Keratinocyte (primary cell): ENCODE data around the gene C17orf114.
A peak's percentile ranks its signal among the peaks of the same experiment; 100 is the strongest.

ENCODE experiments used
- DNase-seq: peaks from one replicate; pipeline ENCODE4 v3.0.0-alpha.2; 2011; ENCODE audit warnings: low read depth, missing footprints, low spot score
- FAIRE-seq: peaks from 2 replicates; lab custom pipeline; 2011; peaks lifted over from hg19 to GRCh38; lab: Jason Lieb, UNC
- H2AFZ ChIP-seq: 2 replicates; pipeline ENCODE4 v1.6.0; 2012; ENCODE audit warnings: low read length, control low read depth, inconsistent platforms; ENCODE audit not compliant: control insufficient read depth
- H3K27ac ChIP-seq: 2 replicates; pipeline ENCODE4 v1.5.1; 2011; ENCODE audit warnings: low read length; ENCODE audit not compliant: control insufficient read depth, insufficient read depth
- H3K27me3 ChIP-seq: 3 replicates; pipeline ENCODE4 v1.6.0; 2011; ENCODE audit warnings: low read length; ENCODE audit not compliant: control insufficient read depth, insufficient read depth; ENCODE audit errors: extremely low read depth
- H3K36me3 ChIP-seq, 2 experiments: 2 replicates in 1 of 2; 3 replicates in 1 of 2; pipeline ENCODE4 v1.5.1; 2011; ENCODE audit warnings: low read length in 2 of 2, mild to moderate bottlenecking in 1 of 2; ENCODE audit not compliant: control insufficient read depth in 2 of 2, insufficient read depth in 2 of 2; ENCODE audit errors: extremely low read depth in 1 of 2
- H3K4me1 ChIP-seq: 3 replicates; pipeline ENCODE4 v1.5.1; 2011; ENCODE audit warnings: low read length; ENCODE audit not compliant: control insufficient read depth, insufficient read depth; ENCODE audit errors: extremely low read depth
- H3K4me2 ChIP-seq: 3 replicates; pipeline ENCODE4 v1.6.0; 2011; ENCODE audit warnings: low read depth, low read length; ENCODE audit not compliant: control insufficient read depth, insufficient read depth; ENCODE audit errors: extremely low read depth
- H3K4me3 ChIP-seq, 3 experiments: fragments of 200-600 bp in 1 of 3; sonication (generic) in 1 of 3; 2 replicates in 2 of 3; 3 replicates in 1 of 3; pipeline ENCODE4 v1.5.1; 2011 to 2016; ENCODE audit warnings: low read length in 3 of 3, mild to moderate bottlenecking in 3 of 3, control low read depth in 2 of 3, inconsistent platforms in 1 of 3, low read depth in 1 of 3, mixed read lengths in 1 of 3, mixed run types in 1 of 3, moderate library complexity in 1 of 3; ENCODE audit not compliant: control insufficient read depth in 2 of 3, insufficient read depth in 2 of 3; ENCODE audit errors: extremely low read depth in 1 of 3
- H3K79me2 ChIP-seq: 2 replicates; pipeline ENCODE4 v1.6.0; 2012; ENCODE audit warnings: low read length; ENCODE audit not compliant: control insufficient read depth, insufficient read depth
- H3K9ac ChIP-seq: 3 replicates; pipeline ENCODE4 v1.6.0; 2011; ENCODE audit warnings: low read length; ENCODE audit not compliant: control insufficient read depth, insufficient read depth; ENCODE audit errors: extremely low read depth
- H3K9me1 ChIP-seq: 3 replicates; pipeline ENCODE4 v1.6.0; 2011; ENCODE audit warnings: low read length; ENCODE audit not compliant: control insufficient read depth, insufficient read depth; ENCODE audit errors: extremely low read depth
- H3K9me3 ChIP-seq: 2 replicates; pipeline ENCODE4 v1.5.1; 2012; ENCODE audit warnings: low read depth, low read length; ENCODE audit not compliant: control insufficient read depth
- H4K20me1 ChIP-seq: 3 replicates; pipeline ENCODE4 v1.6.0; 2011; ENCODE audit warnings: low read length; ENCODE audit not compliant: control insufficient read depth, insufficient read depth; ENCODE audit errors: extremely low read depth
- EZH2 ChIP-seq: IDR thresholded peaks from one replicate; pipeline ENCODE4 v1.6.1; 2012; ENCODE audit warnings: inconsistent platforms, mild to moderate bottlenecking, low read length, moderate library complexity
- dilution Hi-C: fragments of 300-500 bp; cut with MboI; formaldehyde crosslinking; loops from one replicate; pipeline ENCODE4 v1.7.0; 2020; ENCODE audit warnings: low sequenced_read_pairs; ENCODE audit not compliant: extremely low pct_ligation_motif_present
- TF ChIP-seq, protein P1 (sequence below), 3 experiments: IDR thresholded peaks in 1 of 3; conservative IDR thresholded peaks in 1 of 3; optimal IDR thresholded peaks in 1 of 3; 2 replicates in 2 of 3; 3 replicates in 1 of 3; pipeline versions ENCODE3 to v1.5.1; 2011; ENCODE audit warnings: low read length in 3 of 3, mild to moderate bottlenecking in 3 of 3, moderate library complexity in 2 of 3, control low read depth in 1 of 3, inconsistent platforms in 1 of 3; ENCODE audit not compliant: insufficient read depth in 2 of 3; ENCODE audit errors: extremely low read depth in 1 of 3

C17orf114 gene

DNA sequence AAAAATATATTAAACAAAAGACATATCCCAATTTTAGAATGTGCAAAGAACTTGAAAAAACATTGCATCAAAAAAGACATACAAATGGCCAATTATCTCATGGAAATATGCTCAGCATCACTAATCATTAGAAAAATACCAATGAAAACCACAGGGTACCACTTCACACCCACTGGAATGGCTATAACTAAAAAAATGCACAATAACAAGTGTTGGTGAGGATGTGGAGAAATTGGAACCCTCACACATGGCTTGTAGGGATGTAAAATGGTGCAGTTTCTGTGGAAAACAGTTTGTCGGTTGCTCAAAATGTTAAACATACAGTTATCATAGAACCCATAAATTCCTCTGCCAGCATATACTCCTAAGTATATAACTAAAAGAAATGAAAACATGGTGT lies 7.0 kb downstream of the C17orf114 start:
- Histone ChIP-seq H3K4me1 (peaks cover 13% of the 10 kb centered on the region), H2AFZ (peak overlapping the region; percentile 68), H3K27ac (no peak overlapping the region), H4K20me1 (no peaks in the 10 kb centered on the region), H3K36me3 (peaks cover 6% of the 10 kb centered on the region in 2 experiments), H3K9ac (no peak overlapping the region), H3K27me3 (no peaks in the 10 kb centered on the region), H3K79me2 (peaks cover 17% of the 10 kb centered on the region), H3K9me1 (no peaks in the 10 kb centered on the region), H3K9me3 (no peaks in the 10 kb centered on the region), H3K4me2 (peak overlapping the region; percentile 44), H3K4me3 (no peak overlapping the region)
- dilution Hi-C loops, result no loop called here
- no peak for FAIRE-seq
- TF ChIP-seq, protein P1, sequence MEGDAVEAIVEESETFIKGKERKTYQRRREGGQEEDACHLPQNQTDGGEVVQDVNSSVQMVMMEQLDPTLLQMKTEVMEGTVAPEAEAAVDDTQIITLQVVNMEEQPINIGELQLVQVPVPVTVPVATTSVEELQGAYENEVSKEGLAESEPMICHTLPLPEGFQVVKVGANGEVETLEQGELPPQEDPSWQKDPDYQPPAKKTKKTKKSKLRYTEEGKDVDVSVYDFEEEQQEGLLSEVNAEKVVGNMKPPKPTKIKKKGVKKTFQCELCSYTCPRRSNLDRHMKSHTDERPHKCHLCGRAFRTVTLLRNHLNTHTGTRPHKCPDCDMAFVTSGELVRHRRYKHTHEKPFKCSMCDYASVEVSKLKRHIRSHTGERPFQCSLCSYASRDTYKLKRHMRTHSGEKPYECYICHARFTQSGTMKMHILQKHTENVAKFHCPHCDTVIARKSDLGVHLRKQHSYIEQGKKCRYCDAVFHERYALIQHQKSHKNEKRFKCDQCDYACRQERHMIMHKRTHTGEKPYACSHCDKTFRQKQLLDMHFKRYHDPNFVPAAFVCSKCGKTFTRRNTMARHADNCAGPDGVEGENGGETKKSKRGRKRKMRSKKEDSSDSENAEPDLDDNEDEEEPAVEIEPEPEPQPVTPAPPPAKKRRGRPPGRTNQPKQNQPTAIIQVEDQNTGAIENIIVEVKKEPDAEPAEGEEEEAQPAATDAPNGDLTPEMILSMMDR (optimal IDR thresholded peaks at IDR 0.05 in 1 of 3, IDR thresholded peaks at IDR 0.05 in 1 of 3, conservative IDR thresholded peaks at IDR 0.05 in 1 of 3; ENCODE audit: extremely low read depth in 1 of 3, insufficient read depth in 2 of 3, low read length in 3 of 3), result no peak
- TF ChIP-seq EZH2, result no peak
- DNase-seq, result no peak

DNA sequence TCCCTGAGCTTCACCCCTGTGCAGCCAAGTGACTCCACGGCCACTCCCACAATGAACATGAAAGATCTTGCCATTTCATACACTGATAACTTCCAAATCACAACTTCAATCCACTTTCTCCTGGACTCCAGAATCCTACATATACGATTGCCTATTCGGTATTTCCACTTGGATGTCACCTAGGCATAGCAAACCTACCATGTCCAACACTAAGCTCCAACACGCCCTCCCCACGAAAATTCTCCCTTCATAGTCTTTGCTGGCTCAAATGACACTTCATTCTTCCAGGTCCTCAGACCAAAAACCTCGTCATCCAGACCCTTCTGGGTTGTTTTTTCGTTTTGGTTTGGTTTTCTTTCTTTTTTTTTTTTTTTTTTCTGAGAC lies 11.4 kb downstream of the C17orf114 start:
- no peak for FAIRE-seq
- dilution Hi-C loops, result no loop called here
- H3K9me1 ChIP-seq, result no peaks in the 10 kb centered on the region

More for the DNA sequence above, 11.4 kb downstream of the C17orf114 start:
- Histone ChIP-seq H3K4me2 (peak overlapping the region; percentile 90), H3K27me3 (peaks cover 4% of the 10 kb centered on the region), H4K20me1 (no peaks in the 10 kb centered on the region), H3K9me3 (no peaks in the 10 kb centered on the region), H2AFZ (peak overlapping the region; percentile 67), H3K79me2 (peaks cover 6% of the 10 kb centered on the region), H3K9ac (peak overlapping the region; percentile 79), H3K36me3 (no peaks in the 10 kb centered on the region), H3K4me3 (peak overlapping the region; percentile 57 to 82 (median 68)), H3K4me1 (peaks cover 20% of the 10 kb centered on the region), H3K27ac (peak overlapping the region; percentile 75)
- no peak for DNase-seq
- no peak for TF ChIP-seq EZH2
- TF ChIP-seq, protein P1 (optimal IDR thresholded peaks at IDR 0.05 in 1 of 3, IDR thresholded peaks at IDR 0.05 in 1 of 3, conservative IDR thresholded peaks at IDR 0.05 in 1 of 3; ENCODE audit: extremely low read depth in 1 of 3, insufficient read depth in 2 of 3, low read length in 3 of 3), result no peak
